ENCODE data around the gene DNAH1. TPM values are rescaled to one million over a fixed set of nuclear protein-coding genes. Genes with fewer than 3 reads are reported as not detected.

DNAH1 gene
- total RNA-seq, 1 donor = 8.7 TPM

DNA sequence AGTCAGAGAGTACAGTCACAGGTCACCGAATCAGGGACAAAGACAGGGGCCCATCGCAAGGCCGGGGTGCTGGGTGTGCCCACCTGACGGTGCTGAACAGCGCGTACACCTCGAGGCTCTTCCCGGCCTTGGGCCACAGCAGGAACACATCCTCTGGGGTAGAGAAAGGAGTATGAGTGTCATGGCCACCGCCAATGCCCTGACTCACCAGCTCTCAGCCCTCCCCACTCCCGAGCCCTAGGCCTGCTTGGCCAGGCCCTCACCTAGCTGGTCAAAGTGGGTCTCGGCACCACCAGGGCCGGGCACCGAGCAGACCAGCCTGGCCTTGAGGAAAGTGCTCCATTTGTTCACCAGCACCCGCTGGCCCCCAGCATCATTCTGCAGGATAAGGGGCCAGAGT is 124.6 kb downstream of the DNAH1 start:
- no peak overlapping the region for H3K4me2 ChIP-seq (ENCODE audit: insufficient read depth, low read length)

DNA sequence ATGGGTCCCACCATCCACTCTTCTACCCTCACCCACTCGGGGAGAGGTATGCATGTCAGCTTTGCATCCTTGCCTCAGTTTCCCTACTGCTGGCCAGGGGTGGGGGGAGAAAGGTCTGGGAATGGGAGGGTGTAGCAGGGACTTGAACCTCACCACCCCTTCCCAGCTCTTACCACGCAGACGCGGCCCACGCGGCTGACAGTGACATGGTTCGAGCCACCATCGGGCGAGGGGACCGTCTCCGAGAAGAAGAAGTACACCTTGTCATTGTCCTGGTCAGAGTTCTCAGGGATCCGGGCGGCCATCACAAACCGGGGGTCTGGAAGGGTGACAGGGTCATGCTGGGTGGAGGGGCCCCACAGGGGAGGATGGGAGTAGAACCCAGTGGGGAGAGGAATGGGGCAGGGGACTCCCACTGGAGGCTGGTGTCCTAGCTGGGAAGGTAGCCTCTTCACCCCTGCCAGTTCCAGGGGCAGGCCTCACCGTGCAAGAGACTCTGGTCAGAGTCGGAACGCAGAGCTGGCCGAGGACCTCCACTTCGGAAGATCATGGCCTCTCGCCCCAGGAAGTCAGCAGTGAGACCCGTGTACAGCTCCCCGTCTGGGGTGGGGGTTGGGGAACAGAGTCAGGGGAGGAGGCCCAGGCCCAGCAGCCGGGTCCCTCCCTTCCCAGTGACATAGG is 125.1 kb downstream of the DNAH1 start:
- H3K4me1 ChIP-seq (ENCODE audit: insufficient read depth, low read length) = no peaks in the 10 kb centered on the region
- H2AFZ ChIP-seq (ENCODE audit: low read length) = no peak overlapping the region
- H3K79me2 ChIP-seq (ENCODE audit: insufficient read depth, low read length) = no peaks in the 10 kb centered on the region
- H3K4me3 ChIP-seq (ENCODE audit: insufficient read depth, low read length) = no peak overlapping the region
- H3K27ac ChIP-seq (ENCODE audit: low read depth, low read length) = no peak overlapping the region
- H3K27me3 ChIP-seq (ENCODE audit: insufficient read depth, low read length) = no peaks in the 10 kb centered on the region
- H3K9me3 ChIP-seq (ENCODE audit: low read depth, low read length) = no peaks in the 10 kb centered on the region
- DNase-seq (ENCODE audit: insufficient read length, low spot score, missing footprints) = no peak
- no peaks in the 10 kb centered on the region for H4K20me1 ChIP-seq (ENCODE audit: insufficient read depth, low read length)
- no peak overlapping the region for H3K4me2 ChIP-seq (ENCODE audit: insufficient read depth, low read length)
- TF ChIP-seq, protein P1, sequence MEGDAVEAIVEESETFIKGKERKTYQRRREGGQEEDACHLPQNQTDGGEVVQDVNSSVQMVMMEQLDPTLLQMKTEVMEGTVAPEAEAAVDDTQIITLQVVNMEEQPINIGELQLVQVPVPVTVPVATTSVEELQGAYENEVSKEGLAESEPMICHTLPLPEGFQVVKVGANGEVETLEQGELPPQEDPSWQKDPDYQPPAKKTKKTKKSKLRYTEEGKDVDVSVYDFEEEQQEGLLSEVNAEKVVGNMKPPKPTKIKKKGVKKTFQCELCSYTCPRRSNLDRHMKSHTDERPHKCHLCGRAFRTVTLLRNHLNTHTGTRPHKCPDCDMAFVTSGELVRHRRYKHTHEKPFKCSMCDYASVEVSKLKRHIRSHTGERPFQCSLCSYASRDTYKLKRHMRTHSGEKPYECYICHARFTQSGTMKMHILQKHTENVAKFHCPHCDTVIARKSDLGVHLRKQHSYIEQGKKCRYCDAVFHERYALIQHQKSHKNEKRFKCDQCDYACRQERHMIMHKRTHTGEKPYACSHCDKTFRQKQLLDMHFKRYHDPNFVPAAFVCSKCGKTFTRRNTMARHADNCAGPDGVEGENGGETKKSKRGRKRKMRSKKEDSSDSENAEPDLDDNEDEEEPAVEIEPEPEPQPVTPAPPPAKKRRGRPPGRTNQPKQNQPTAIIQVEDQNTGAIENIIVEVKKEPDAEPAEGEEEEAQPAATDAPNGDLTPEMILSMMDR (IDR thresholded peaks at IDR 0.05; ENCODE audit: extremely low read depth, low read depth, low read length) = no peak
- no peaks in the 10 kb centered on the region for H3K36me3 ChIP-seq (ENCODE audit: insufficient read depth, low read length)

More for the DNA sequence above, 124.6 kb downstream of the DNAH1 start:
- Histone ChIP-seq H3K79me2 (ENCODE audit: insufficient read depth, low read length) (no peaks in the 10 kb centered on the region), H4K20me1 (ENCODE audit: insufficient read depth, low read length) (no peaks in the 10 kb centered on the region), H3K9me3 (ENCODE audit: low read depth, low read length) (no peaks in the 10 kb centered on the region), H3K27me3 (ENCODE audit: insufficient read depth, low read length) (no peaks in the 10 kb centered on the region), H2AFZ (ENCODE audit: low read length) (no peak overlapping the region), H3K4me3 (ENCODE audit: insufficient read depth, low read length) (no peak overlapping the region), H3K36me3 (ENCODE audit: insufficient read depth, low read length) (no peaks in the 10 kb centered on the region), H3K27ac (ENCODE audit: low read depth, low read length) (no peak overlapping the region), H3K4me1 (ENCODE audit: insufficient read depth, low read length) (no peaks in the 10 kb centered on the region)
- TF ChIP-seq, protein P1 (IDR thresholded peaks at IDR 0.05; ENCODE audit: extremely low read depth, low read depth, low read length) = no peak
- DNase-seq (ENCODE audit: insufficient read length, low spot score, missing footprints) = peak; percentile 89

DNA sequence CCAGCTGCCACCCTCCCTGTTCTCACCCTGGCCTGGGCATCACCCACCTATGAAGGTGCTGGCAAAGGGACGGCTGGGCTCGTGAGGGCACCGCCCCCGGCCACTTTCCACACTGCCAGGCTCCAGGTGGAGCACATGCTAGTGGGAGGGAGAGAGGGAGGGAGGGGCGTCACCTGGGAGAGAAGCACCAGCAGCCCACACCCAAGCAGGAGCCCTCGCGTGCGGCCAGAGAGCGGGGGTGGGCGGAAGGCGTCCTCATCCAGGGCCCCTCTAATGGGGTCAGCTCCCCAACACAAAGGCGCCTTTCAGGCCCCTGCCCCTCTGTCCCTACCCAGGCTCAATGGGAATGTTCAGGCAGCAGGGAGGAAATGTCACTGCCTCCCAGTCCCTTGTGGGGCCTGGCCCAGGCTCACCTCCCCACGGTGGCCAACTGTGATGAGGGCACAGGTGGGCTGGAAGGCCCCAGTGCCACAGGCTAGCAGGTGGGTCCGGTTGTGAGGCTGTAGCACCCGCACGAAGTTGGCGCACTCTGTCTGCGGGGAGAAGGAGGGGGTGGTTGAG is 125.7 kb downstream of the DNAH1 start:
- H4K20me1 ChIP-seq (ENCODE audit: insufficient read depth, low read length) = no peaks in the 10 kb centered on the region
- H3K4me1 ChIP-seq (ENCODE audit: insufficient read depth, low read length) = no peaks in the 10 kb centered on the region
- peak; percentile 61 for DNase-seq (ENCODE audit: insufficient read length, low spot score, missing footprints)
- TF ChIP-seq, protein P1 (IDR thresholded peaks at IDR 0.05; ENCODE audit: extremely low read depth, low read depth, low read length) = no peak
- no peaks in the 10 kb centered on the region for H3K27me3 ChIP-seq (ENCODE audit: insufficient read depth, low read length)
- no peaks in the 10 kb centered on the region for H3K9me3 ChIP-seq (ENCODE audit: low read depth, low read length)
- H3K4me3 ChIP-seq (ENCODE audit: insufficient read depth, low read length) = no peak overlapping the region
- H3K27ac ChIP-seq (ENCODE audit: low read depth, low read length) = no peak overlapping the region
- no peak overlapping the region for H2AFZ ChIP-seq (ENCODE audit: low read length)
- H3K4me2 ChIP-seq (ENCODE audit: insufficient read depth, low read length) = no peak overlapping the region
- H3K79me2 ChIP-seq (ENCODE audit: insufficient read depth, low read length) = no peaks in the 10 kb centered on the region
- H3K36me3 ChIP-seq (ENCODE audit: insufficient read depth, low read length) = no peaks in the 10 kb centered on the region

DNA sequence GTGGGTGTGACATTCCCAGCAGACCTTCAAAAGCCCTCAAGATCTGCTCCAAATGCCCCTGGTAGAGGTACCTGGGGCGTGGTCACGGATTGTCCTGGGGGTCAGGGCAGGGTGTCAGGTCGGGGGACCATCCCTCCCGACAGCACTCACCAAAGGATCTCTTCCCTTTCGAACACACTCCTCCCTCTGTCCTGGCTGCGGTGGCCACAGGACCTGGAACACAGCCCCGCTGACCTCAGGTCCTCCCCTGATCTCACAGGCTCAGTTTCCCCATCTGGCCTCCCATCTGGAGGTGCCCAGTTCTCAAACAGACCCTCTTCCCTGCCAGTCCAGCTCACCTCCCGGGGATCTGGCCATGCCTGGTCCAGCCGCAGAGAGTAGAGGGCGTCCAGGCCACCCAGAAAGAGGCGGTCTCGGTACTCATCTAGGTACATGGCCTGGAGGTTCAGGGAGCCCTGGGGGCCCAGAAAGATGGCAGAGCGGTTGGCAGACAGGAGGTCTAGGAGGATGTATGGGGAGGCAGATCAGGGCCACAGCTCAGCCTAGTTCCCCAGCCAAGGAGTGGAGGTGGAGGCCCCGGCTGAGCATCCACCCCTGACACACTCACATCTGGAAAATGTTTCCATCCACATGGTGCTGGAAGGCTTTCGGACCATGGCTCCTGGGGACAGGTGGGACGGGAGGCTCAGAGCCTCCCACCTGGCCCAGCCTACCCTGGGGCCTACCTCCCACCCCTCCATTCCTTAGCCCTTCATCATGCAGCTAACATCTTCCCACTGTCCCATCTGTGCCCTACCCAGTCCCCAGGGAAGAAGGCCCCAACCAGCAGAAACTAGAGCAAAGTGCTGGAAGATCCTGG is 126.5 kb downstream of the DNAH1 start:
- DNase-seq (ENCODE audit: insufficient read length, low spot score, missing footprints) = peak; percentile 68
- Histone ChIP-seq H3K79me2 (ENCODE audit: insufficient read depth, low read length) (no peaks in the 10 kb centered on the region), H3K4me2 (ENCODE audit: insufficient read depth, low read length) (no peak overlapping the region), H2AFZ (ENCODE audit: low read length) (no peak overlapping the region), H3K27me3 (ENCODE audit: insufficient read depth, low read length) (no peaks in the 10 kb centered on the region), H3K27ac (ENCODE audit: low read depth, low read length) (no peak overlapping the region), H3K9me3 (ENCODE audit: low read depth, low read length) (no peaks in the 10 kb centered on the region), H4K20me1 (ENCODE audit: insufficient read depth, low read length) (no peaks in the 10 kb centered on the region), H3K4me3 (ENCODE audit: insufficient read depth, low read length) (no peak overlapping the region), H3K4me1 (ENCODE audit: insufficient read depth, low read length) (no peaks in the 10 kb centered on the region), H3K36me3 (ENCODE audit: insufficient read depth, low read length) (no peaks in the 10 kb centered on the region)
- TF ChIP-seq, protein P1 (IDR thresholded peaks at IDR 0.05; ENCODE audit: extremely low read depth, low read depth, low read length) = no peak
